Nephron (organoid): ENCODE results near the gene CCDC187.

ENCODE experiments used
- H3K27ac Mint-ChIP-seq, 3 experiments: 2 replicates each; pipeline ENCODE4 v1.8.0; 2020; ENCODE audit warnings: mixed read lengths in 3 of 3, mild to moderate bottlenecking in 2 of 3, moderate library complexity in 1 of 3
- H3K27me3 Mint-ChIP-seq: 2 replicates; pipeline ENCODE4 v1.8.0; 2021; ENCODE audit warnings: low read depth, mild to moderate bottlenecking, moderate library complexity, mixed read lengths
- H3K36me3 Mint-ChIP-seq: 2 replicates; pipeline ENCODE4 v1.8.0; 2020; ENCODE audit warnings: low read depth, mixed read lengths
- H3K4me1 Mint-ChIP-seq: 2 replicates; pipeline ENCODE4 v1.8.0; 2020; ENCODE audit warnings: mixed read lengths
- H3K4me3 Mint-ChIP-seq, 3 experiments: 2 replicates each; pipeline ENCODE4 v1.8.0; 2020; ENCODE audit warnings: mild to moderate bottlenecking in 3 of 3, mixed read lengths in 3 of 3, moderate library complexity in 2 of 3
- H3K9me3 Mint-ChIP-seq: 2 replicates; pipeline ENCODE4 v1.8.0; 2020; ENCODE audit warnings: mixed read lengths
- CTCF ChIP-seq, 3 experiments: fragments of 200-600 bp; sonication (generic); IDR thresholded peaks; one replicate each; pipeline ENCODE4 v1.5.0; 2021; ENCODE audit warnings: antibody characterized with exemption in 3 of 3; ENCODE audit not compliant: unreplicated experiment in 3 of 3

CCDC187 gene

GRCh38 chr9:136330406-136330990 lies 26.6 kb upstream of the CCDC187 start:
- TF ChIP-seq CTCF (IDR thresholded peaks at IDR 0.05; ENCODE audit: unreplicated experiment in 3 of 3): no peak
- H3K9me3 Mint-ChIP-seq: no peaks in the 10 kb centered on the region

GRCh38 chr9:136329636-136330405 lies 25.9 kb upstream of the CCDC187 start:
- Mint-ChIP-seq H3K9me3 (no peaks in the 10 kb centered on the region), H3K27me3 (no peaks in the 10 kb centered on the region), H3K4me1 (peaks cover 16% of the 10 kb centered on the region), H3K36me3 (no peaks in the 10 kb centered on the region), H3K4me3 (peak overlapping the region; percentile 87 to 91 (median 90)), H3K27ac (peak overlapping the region in 2 of 3 experiments; percentile 95)
- no peak for TF ChIP-seq CTCF (IDR thresholded peaks at IDR 0.05; ENCODE audit: unreplicated experiment in 3 of 3)

More at GRCh38 chr9:136330406-136330990, 26.6 kb upstream of the CCDC187 start:
- Mint-ChIP-seq H3K27me3 (no peaks in the 10 kb centered on the region), H3K4me1 (peaks cover 15% of the 10 kb centered on the region), H3K4me3 (peak overlapping the region; percentile 54 to 65 (median 64)), H3K27ac (peak overlapping the region in 2 of 3 experiments; percentile 46 to 80), H3K36me3 (no peaks in the 10 kb centered on the region)

- no peak for TF ChIP-seq CTCF (IDR thresholded peaks at IDR 0.05; ENCODE audit: unreplicated experiment in 3 of 3)
- peak overlapping the region; percentile 87 to 91 (median 90) for H3K4me3 Mint-ChIP-seq
- H3K4me1 Mint-ChIP-seq: peaks cover 16% of the 10 kb centered on the region
- no peaks in the 10 kb centered on the region for H3K9me3 Mint-ChIP-seq
- no peaks in the 10 kb centered on the region for H3K36me3 Mint-ChIP-seq
- peak overlapping the region; percentile 90 to 95 (median 95) for H3K27ac Mint-ChIP-seq
- H3K27me3 Mint-ChIP-seq: no peaks in the 10 kb centered on the region
Observed at GRCh38 chr9:136329211-136329627, 25.3 kb upstream of the CCDC187 start.

GRCh38 chr9:136328622-136329041 lies 24.7 kb upstream of the CCDC187 start:
- peak overlapping the region; percentile 87 to 91 (median 90) for H3K4me3 Mint-ChIP-seq
- H3K9me3 Mint-ChIP-seq: no peaks in the 10 kb centered on the region
- H3K36me3 Mint-ChIP-seq: no peaks in the 10 kb centered on the region
- peak overlapping the region; percentile 90 to 95 (median 95) for H3K27ac Mint-ChIP-seq
- no peak for TF ChIP-seq CTCF (IDR thresholded peaks at IDR 0.05; ENCODE audit: unreplicated experiment in 3 of 3)
- H3K27me3 Mint-ChIP-seq: peaks cover 3% of the 10 kb centered on the region
- H3K4me1 Mint-ChIP-seq: peaks cover 20% of the 10 kb centered on the region

- Mint-ChIP-seq H3K27me3 (peaks cover 6% of the 10 kb centered on the region), H3K4me3 (peak overlapping the region; percentile 87 to 91 (median 90)), H3K9me3 (no peaks in the 10 kb centered on the region), H3K27ac (peak overlapping the region; percentile 90 to 95 (median 95)), H3K36me3 (no peaks in the 10 kb centered on the region), H3K4me1 (peaks cover 22% of the 10 kb centered on the region)
- TF ChIP-seq CTCF (IDR thresholded peaks at IDR 0.05; ENCODE audit: unreplicated experiment in 3 of 3): no peak
Observed at GRCh38 chr9:136328011-136328621, 24.2 kb upstream of the CCDC187 start.
